H1 (cell line): ENCODE measurements around the gene KIF3B. TPM values are rescaled to one million over a fixed set of nuclear protein-coding genes. Genes with fewer than 3 reads are reported as not detected.

Source experiments
- CTCF ChIA-PET: fragments of 300-600 bp; sonication (Branson Sonifier 250); formaldehyde crosslinking; loops from one replicate; lab custom pipeline; 2021; ENCODE audit not compliant: partially characterized antibody; lab: Charles Lee
- POLR2A ChIA-PET: fragments of 300-600 bp; sonication (Branson Sonifier 250); formaldehyde crosslinking; loops from one replicate; lab custom pipeline; 2021; ENCODE audit warnings: inconsistent platforms; ENCODE audit not compliant: partially characterized antibody; lab: Charles Lee
- DNase-seq, 2 experiments: peaks; one replicate each; pipeline versions ENCODE4 v3.0.0 to v3.0.0-alpha.2; 2010 to 2022; ENCODE audit warnings: low spot score in 2 of 2, low read depth in 1 of 2, mixed read lengths in 1 of 2
- FAIRE-seq: peaks from 2 replicates; lab custom pipeline; 2011; peaks lifted over from hg19 to GRCh38; lab: Jason Lieb, UNC
- H2AFZ ChIP-seq: 2 replicates; pipeline ENCODE4 v1.8.1; 2012; ENCODE audit warnings: low read length, inconsistent platforms
- H2AK5ac ChIP-seq: 2 replicates; pipeline ENCODE4 v1.6.1; 2013; ENCODE audit warnings: low read depth, low read length
- H2BK120ac ChIP-seq: replicated peaks from 2 replicates; pipeline ENCODE3; 2013; ENCODE audit warnings: low read depth, low read length, inconsistent platforms
- H2BK12ac ChIP-seq: 2 replicates; pipeline ENCODE4 v1.6.1; 2013; ENCODE audit warnings: low read depth, low read length
- H2BK15ac ChIP-seq: 2 replicates; pipeline ENCODE4 v1.6.1; 2013; ENCODE audit warnings: low read length
- H2BK20ac ChIP-seq: 2 replicates; pipeline ENCODE4 v1.6.1; 2013; ENCODE audit warnings: low read length
- H2BK5ac ChIP-seq: 2 replicates; pipeline ENCODE4 v1.6.1; 2013; ENCODE audit warnings: low read depth, low read length
- H3K14ac ChIP-seq: 2 replicates; pipeline ENCODE4 v1.6.1; 2013; ENCODE audit warnings: inconsistent platforms; ENCODE audit not compliant: insufficient read length
- H3K18ac ChIP-seq: 2 replicates; pipeline ENCODE4 v1.6.1; 2013; ENCODE audit warnings: low read length; ENCODE audit errors: extremely low read depth
- H3K23ac ChIP-seq: 2 replicates; pipeline ENCODE4 v1.6.1; 2013; ENCODE audit warnings: inconsistent platforms; ENCODE audit not compliant: insufficient read length
- H3K23me2 ChIP-seq: 2 replicates; pipeline ENCODE4 v1.6.1; 2013; ENCODE audit warnings: low read depth, low read length
- H3K27ac ChIP-seq: 2 replicates; pipeline ENCODE4 v1.6.1; 2011; ENCODE audit warnings: low read depth, low read length, inconsistent platforms
- H3K27me3 ChIP-seq, 4 experiments: replicated peaks in 1 of 4; 1 replicate in 1 of 4; 2 replicates in 3 of 4; pipeline versions ENCODE4 v1.6.1 to v1.8.1; 2011 to 2013; ENCODE audit warnings: low read length in 3 of 4, mild to moderate bottlenecking in 3 of 4, inconsistent platforms in 2 of 4, mixed read lengths in 2 of 4, moderate library complexity in 1 of 4; ENCODE audit not compliant: control insufficient read depth in 3 of 4, insufficient read depth in 3 of 4; ENCODE audit errors: extremely low read depth in 1 of 4
- H3K36me3 ChIP-seq, 4 experiments: 2 replicates each; pipeline versions ENCODE4 v1.6.1 to v1.8.1; 2011 to 2013; ENCODE audit warnings: mild to moderate bottlenecking in 4 of 4, low read length in 3 of 4, moderate library complexity in 2 of 4, control low read depth in 1 of 4, inconsistent platforms in 1 of 4; ENCODE audit not compliant: insufficient read depth in 4 of 4, control insufficient read depth in 2 of 4
- H3K4ac ChIP-seq: replicated peaks from 2 replicates; pipeline ENCODE3; 2013; ENCODE audit warnings: low read length, low read depth, mixed read lengths, inconsistent platforms; ENCODE audit not compliant: insufficient read length
- H3K4me1 ChIP-seq, 4 experiments: replicated peaks in 1 of 4; 1 replicate in 1 of 4; 2 replicates in 3 of 4; pipeline versions ENCODE4 v1.6.1 to v1.8.1; 2011 to 2013; ENCODE audit warnings: low read length in 3 of 4, inconsistent platforms in 2 of 4, mixed read lengths in 1 of 4; ENCODE audit not compliant: insufficient read depth in 4 of 4, control insufficient read depth in 3 of 4
- H3K4me2 ChIP-seq, 2 experiments: 2 replicates each; pipeline versions ENCODE4 v1.6.1 to v1.8.1; 2011 to 2013; ENCODE audit warnings: low read depth in 2 of 2, low read length in 2 of 2, control low read depth in 1 of 2, inconsistent platforms in 1 of 2, mild to moderate bottlenecking in 1 of 2; ENCODE audit not compliant: insufficient read depth in 1 of 2
- H3K4me3 ChIP-seq, 4 experiments: fragments of 200-600, 300-600 bp in 1 of 4; sonication (generic), shearing (Covaris generic), sonication (Bioruptor Twin) in 1 of 4; 2 replicates each; pipeline versions ENCODE4 v1.5.1 to v1.8.1; 2011 to 2016; ENCODE audit warnings: low read length in 4 of 4, low read depth in 3 of 4, control low read depth in 2 of 4, inconsistent platforms in 2 of 4, mild to moderate bottlenecking in 2 of 4, mixed read lengths in 1 of 4, moderate library complexity in 1 of 4; ENCODE audit not compliant: insufficient read depth in 2 of 4; ENCODE audit errors: extremely low read depth in 1 of 4
- H3K56ac ChIP-seq: replicated peaks from 2 replicates; pipeline ENCODE3; 2013; ENCODE audit warnings: low read depth, mild to moderate bottlenecking, mixed read lengths, low read length, inconsistent platforms; ENCODE audit not compliant: insufficient read length
- H3K79me1 ChIP-seq: 2 replicates; pipeline ENCODE4 v1.6.1; 2013; ENCODE audit warnings: low read depth, low read length, control low read depth
- H3K79me2 ChIP-seq, 2 experiments: 2 replicates each; pipeline versions ENCODE4 v1.6.1 to v1.8.1; 2012 to 2013; ENCODE audit warnings: low read length in 2 of 2, mild to moderate bottlenecking in 2 of 2, inconsistent platforms in 1 of 2; ENCODE audit not compliant: insufficient read depth in 2 of 2, control insufficient read depth in 1 of 2
- H3K9ac ChIP-seq, 4 experiments: replicated peaks in 1 of 4; 1 replicate in 1 of 4; 2 replicates in 3 of 4; pipeline versions ENCODE4 v1.6.1 to v1.8.1; 2011 to 2013; ENCODE audit warnings: low read depth in 3 of 4, low read length in 3 of 4, control low read depth in 2 of 4, mild to moderate bottlenecking in 2 of 4, moderate library complexity in 2 of 4, inconsistent platforms in 1 of 4; ENCODE audit errors: extremely low read depth in 1 of 4
- H3K9me3 ChIP-seq, 2 experiments: 2 replicates each; pipeline versions ENCODE4 v1.6.1 to v1.8.1; 2012 to 2013; ENCODE audit warnings: mild to moderate bottlenecking in 2 of 2, moderate library complexity in 2 of 2, control low read depth in 1 of 2, inconsistent platforms in 1 of 2, low read depth in 1 of 2, low read length in 1 of 2, mixed read lengths in 1 of 2; ENCODE audit not compliant: insufficient read depth in 2 of 2
- H4K20me1 ChIP-seq, 2 experiments: replicated peaks in 1 of 2; 2 replicates each; pipeline versions ENCODE3 to v1.8.1; 2011 to 2013; ENCODE audit warnings: inconsistent platforms in 2 of 2, low read length in 2 of 2, mild to moderate bottlenecking in 1 of 2; ENCODE audit not compliant: insufficient read depth in 2 of 2, control insufficient read depth in 1 of 2
- H4K5ac ChIP-seq: 2 replicates; pipeline ENCODE4 v1.6.1; 2013; ENCODE audit warnings: low read length, low read depth, mixed read lengths, inconsistent platforms; ENCODE audit not compliant: insufficient read length
- H4K8ac ChIP-seq: 2 replicates; pipeline ENCODE4 v1.8.0; 2013; ENCODE audit warnings: mild to moderate bottlenecking, moderate library complexity, low read length, inconsistent platforms; ENCODE audit not compliant: insufficient read depth; ENCODE audit errors: extremely low read depth
- H4K91ac ChIP-seq: replicated peaks from 2 replicates; pipeline ENCODE3; 2013; ENCODE audit warnings: low read length, mixed read lengths, inconsistent platforms; ENCODE audit not compliant: insufficient read length
- CTCF ChIP-seq, 3 experiments: IDR thresholded peaks; 1 replicate in 2 of 3; 2 replicates in 1 of 3; pipeline versions ENCODE4 v1.5.1 to v1.6.1; 2011; ENCODE audit warnings: low read length in 3 of 3, mild to moderate bottlenecking in 3 of 3, inconsistent platforms in 2 of 3, low read depth in 1 of 3, moderate library complexity in 1 of 3; ENCODE audit not compliant: insufficient read depth in 1 of 3; ENCODE audit errors: control extremely low read depth in 1 of 3
- EP300 ChIP-seq, 2 experiments: IDR thresholded peaks; 1 replicate in 1 of 2; 2 replicates in 1 of 2; pipeline ENCODE4 v1.6.1; 2011 to 2012; ENCODE audit warnings: low read depth in 2 of 2, low read length in 2 of 2, mild to moderate bottlenecking in 2 of 2, borderline replicate concordance in 1 of 2, inconsistent platforms in 1 of 2, moderate library complexity in 1 of 2
- EZH2 ChIP-seq: fragments of 200-600 bp; sonication (generic); IDR thresholded peaks from 2 replicates; pipeline ENCODE4 v1.7.1; 2012; ENCODE audit warnings: low read depth, mild to moderate bottlenecking, moderate library complexity, low read length, inconsistent platforms; ENCODE audit not compliant: severe bottlenecking
- HDAC2 ChIP-seq, 2 experiments: fragments of 300-600 bp in 1 of 2; sonication (generic) in 1 of 2; IDR thresholded peaks; 2 replicates each; pipeline ENCODE4 v1.6.1; 2011 to 2012; ENCODE audit warnings: low read depth in 2 of 2, low read length in 2 of 2, mild to moderate bottlenecking in 2 of 2, moderate library complexity in 2 of 2, borderline replicate concordance in 1 of 2, inconsistent platforms in 1 of 2
- JUND ChIP-seq: IDR thresholded peaks from 2 replicates; pipeline ENCODE4 v1.6.1; 2011; ENCODE audit warnings: mild to moderate bottlenecking, improper control_type of control experiment, low read length
- RFX5 ChIP-seq: IDR thresholded peaks from 2 replicates; pipeline ENCODE4 v1.6.1; 2011; ENCODE audit warnings: low read depth, low read length, improper control_type of control experiment, borderline replicate concordance
- SIRT6 ChIP-seq: IDR thresholded peaks from one replicate; pipeline ENCODE4 v1.7.1; 2012; ENCODE audit warnings: low read length, inconsistent platforms
- TAF1 ChIP-seq: IDR thresholded peaks from 2 replicates; pipeline ENCODE4 v1.6.1; 2011; ENCODE audit warnings: mild to moderate bottlenecking, low read depth, low read length
- WGBS, 2 experiments: shearing (Covaris generic) in 1 of 2; methylation state at CpG; one replicate each; pipeline versions ENCODE4 v1.1.6 to v1.1.7; 2013 to 2015; ENCODE audit warnings: low lambda C conversion rate in 2 of 2, mixed read lengths in 2 of 2, inconsistent platforms in 1 of 2, low coverage in 1 of 2, missing lambda C conversion rate in 1 of 2; ENCODE audit not compliant: insufficient replicate concordance in 2 of 2, insufficient coverage in 1 of 2, insufficient read length in 1 of 2; ENCODE audit errors: extremely low coverage in 1 of 2, missing lambda C conversion rate in 1 of 2; 5-methylcytosine and 5-hydroxymethylcytosine counted together
- polyA plus RNA-seq, 7 experiments: library from polyadenylated mRNA; depleted of rRNA in 3 of 7; stranded (reverse) in 5 of 7; unstranded in 2 of 7; fragments of >200 nt in 5 of 7; fragments of 200-250 nt in 2 of 7; gene quantifications; 1 replicate in 5 of 7; 2 replicates in 1 of 7; 4 replicates in 1 of 7; pipeline versions ENCODE4 v1.2.1 to v1.2.3, GENCODE V29; 2011 to 2013; ENCODE audit warnings: missing spikeins in 2 of 7, mixed read lengths in 2 of 7
- total RNA-seq: library from RNA; stranded (reverse); fragmentation: NEBNext Ultra II Directional; extraction: Animal tissue kit (Norgen Biotek cat#: 25700); gene quantifications from 2 replicates; pipeline ENCODE4 v1.2.1, GENCODE V29; 2021

KIF3B gene
- total and polyA plus RNA-seq, 2 of the 8 experiments (the other 6 are each of a cell fraction or from before 2014, with no cell fraction given), result 10.1 to 22.4 TPM

DNA sequence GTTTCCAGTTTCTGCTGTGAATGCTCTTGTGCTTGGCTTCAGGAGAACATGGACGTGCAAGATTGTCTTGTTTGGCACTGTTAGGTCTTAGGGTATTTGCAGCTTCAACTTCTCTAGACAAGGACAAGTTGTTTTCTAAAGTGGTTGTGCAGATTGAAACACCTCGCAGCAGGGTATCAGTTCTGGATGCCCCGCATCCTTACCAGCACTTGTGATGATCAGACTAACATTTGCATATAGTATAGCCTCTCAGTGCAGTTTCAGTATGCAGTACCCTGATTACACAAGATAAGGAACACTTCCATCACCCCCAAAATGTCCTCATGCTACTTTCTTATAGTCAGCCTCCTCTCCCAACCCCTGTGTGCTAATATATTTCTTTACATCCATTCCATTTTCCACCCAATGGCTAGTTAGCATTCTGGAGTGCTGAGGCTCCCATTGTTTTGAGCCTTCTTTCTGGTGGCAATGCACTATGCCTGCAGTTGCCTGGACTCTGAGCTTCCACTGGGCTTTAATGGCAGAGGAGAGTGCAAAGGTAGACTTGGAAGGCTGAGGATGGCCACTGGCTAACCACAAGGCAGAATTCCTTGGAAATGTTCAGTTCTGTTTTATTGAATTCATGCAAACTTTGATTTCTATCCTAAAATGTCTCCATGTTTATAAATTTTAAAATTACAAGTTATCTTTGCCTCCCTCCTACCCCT lies 35.4 kb downstream of the KIF3B start:
- H2BK15ac ChIP-seq, result no peak overlapping the region
- no peaks in the 10 kb centered on the region for H3K23me2 ChIP-seq
- POLR2A ChIA-PET, result no interaction called here
- no peaks in the 10 kb centered on the region for H3K4me1 ChIP-seq
- H2BK20ac ChIP-seq, result no peak overlapping the region
- CTCF ChIA-PET, result no interaction called here
- peaks cover 0 to 19% (median 9%) of the 10 kb centered on the region in 4 experiments; a peak in 3 of 8 replicates for H3K36me3 ChIP-seq
- no peak overlapping the region for H2BK5ac ChIP-seq
- FAIRE-seq (no peak), DNase-seq (no peak)
- no peak overlapping the region for H3K18ac ChIP-seq
- no peak overlapping the region for H3K4me3 ChIP-seq
- no peak overlapping the region for H3K4ac ChIP-seq
- 0 out of 2 replicates have a peak, but pooled peaks cover 3% of the 10 kb centered on the region for H3K79me1 ChIP-seq
- H2BK12ac ChIP-seq, result no peak overlapping the region
- no peak overlapping the region for H3K4me2 ChIP-seq
- no peak overlapping the region for H2AFZ ChIP-seq
- H3K27me3 ChIP-seq, result no peaks in the 10 kb centered on the region
- no peaks in the 10 kb centered on the region for H3K9me3 ChIP-seq
- H4K5ac ChIP-seq, result no peak overlapping the region
- H4K20me1 ChIP-seq, result peaks cover 0 to 5% of the 10 kb centered on the region in 2 experiments
- no peak overlapping the region for H3K27ac ChIP-seq
- TF ChIP-seq SIRT6 (no peak), CTCF (IDR thresholded peaks at IDR 0.05; ENCODE audit: control extremely low read depth in 1 of 3, insufficient read depth in 1 of 3, low read depth in 1 of 3, low read length in 3 of 3) (no peak), HDAC2 (IDR thresholded peaks at IDR 0.05; ENCODE audit: borderline replicate concordance in 1 of 2, low read depth in 2 of 2, low read length in 2 of 2) (no peak), EZH2 (no peak), EP300 (IDR thresholded peaks at IDR 0.05; ENCODE audit: borderline replicate concordance in 1 of 2, low read depth in 2 of 2, low read length in 2 of 2) (no peak), TAF1 (no peak), JUND (no peak), RFX5 (no peak)
- H2BK120ac ChIP-seq, result no peak overlapping the region
- H3K56ac ChIP-seq, result no peak overlapping the region
- no peak overlapping the region for H4K8ac ChIP-seq
- H3K14ac ChIP-seq, result no peak overlapping the region
- no peak overlapping the region for H3K23ac ChIP-seq
- H3K79me2 ChIP-seq, result no peaks in the 10 kb centered on the region
- H3K9ac ChIP-seq, result no peak overlapping the region
- H2AK5ac ChIP-seq, result no peak overlapping the region
- H4K91ac ChIP-seq, result no peak overlapping the region
- WGBS, 2 experiments, result 53% methylated on average over 3 of the region's 3 CpGs; no CpG with 5 or more reads in 1 of the 2 experiments
